GM12878 (cell line): Measurements from ENCODE around the gene COPG2. TPM values are rescaled to one million over a fixed set of nuclear protein-coding genes. Genes with fewer than 3 reads are reported as not detected.

Experiments used
- ATAC-seq: fragments of 200-7000 bp; cut with Tn5 transposase; 3 replicates; pipeline ENCODE4 v1.9.1; 2020; ENCODE audit warnings: mild to moderate bottlenecking, moderate library complexity
- BruUV-seq: library from RNA; stranded (reverse); fragments of 400-500 nt; replicated peaks from 2 replicates; lab custom pipeline; 2021; lab: Mats Ljungman, UMichigan
- CTCF ChIA-PET: fragments of 300-600 bp; sonication (Branson Sonifier 250); formaldehyde crosslinking; extraction: SDS; loops from one replicate; lab custom pipeline; 2021; ENCODE audit warnings: inconsistent platforms; lab: Yijun Ruan, JAX
- POLR2A ChIA-PET: fragments of 350-600 bp; formaldehyde crosslinking; extraction: SDS; loops from one replicate; lab custom pipeline; 2021; ENCODE audit warnings: inconsistent platforms; lab: Charles Lee
- RAD21 ChIA-PET: fragments of 300-600 bp; sonication (Branson Sonifier 250); formaldehyde crosslinking; loops from one replicate; lab custom pipeline; 2023; ENCODE audit warnings: antibody characterized with exemption; ENCODE audit not compliant: unreplicated experiment; lab: Charles Lee
- SMC1A ChIA-PET: fragments of 300-600 bp; sonication (Branson Sonifier 250); formaldehyde crosslinking; loops from one replicate; lab custom pipeline; 2023; ENCODE audit not compliant: unreplicated experiment, uncharacterized antibody; lab: Charles Lee
- DNase-seq: peaks from one replicate; pipeline ENCODE4 v3.0.0-alpha.2; 2011; ENCODE audit warnings: low read depth, low spot score
- FAIRE-seq: peaks from 3 replicates; lab custom pipeline; 2011; peaks lifted over from hg19 to GRCh38; lab: Jason Lieb, UNC
- H2AFZ ChIP-seq: 2 replicates; pipeline ENCODE4 v1.6.0; 2011; ENCODE audit warnings: low read depth, low read length, control low read depth; ENCODE audit not compliant: control insufficient read depth
- H3K27ac ChIP-seq: 2 replicates; pipeline ENCODE4 v1.5.1; 2011; ENCODE audit warnings: control low read depth; ENCODE audit not compliant: control insufficient read depth, insufficient read depth
- H3K27me3 ChIP-seq, 2 experiments: replicated peaks in 1 of 2; 2 replicates each; pipeline versions ENCODE4 v1.6.0 to v1.6.1; 2011; ENCODE audit warnings: low read length in 1 of 2; ENCODE audit not compliant: control insufficient read depth in 2 of 2, insufficient read depth in 2 of 2
- H3K36me3 ChIP-seq, 2 experiments: 2 replicates each; pipeline ENCODE4 v1.5.1; 2011; ENCODE audit warnings: low read length in 1 of 2; ENCODE audit not compliant: control insufficient read depth in 2 of 2, insufficient read depth in 2 of 2
- H3K4me1 ChIP-seq: 2 replicates; pipeline ENCODE4 v1.6.1; 2011; ENCODE audit warnings: mild to moderate bottlenecking, low read length, moderate library complexity, mixed read lengths; ENCODE audit not compliant: control insufficient read depth, insufficient read depth
- H3K4me2 ChIP-seq: 2 replicates; pipeline ENCODE4 v1.6.0; 2011; ENCODE audit warnings: control low read depth; ENCODE audit not compliant: control insufficient read depth, insufficient read depth
- H3K4me3 ChIP-seq: fragments of 200-600 bp; sonication (generic); 2 replicates; pipeline ENCODE4 v1.5.1; 2016
- H3K79me2 ChIP-seq: 2 replicates; pipeline ENCODE4 v1.6.0; 2011; ENCODE audit warnings: low read length; ENCODE audit not compliant: control insufficient read depth, insufficient read depth
- H3K9ac ChIP-seq: 2 replicates; pipeline ENCODE4 v1.8.0; 2011; ENCODE audit warnings: low read length, control low read depth, mixed read lengths; ENCODE audit not compliant: control insufficient read depth, insufficient read depth
- H3K9me3 ChIP-seq: replicated peaks from 3 replicates; pipeline ENCODE4 v1.5.1; 2011; ENCODE audit warnings: mild to moderate bottlenecking, low read length; ENCODE audit not compliant: control insufficient read depth, insufficient read depth
- H4K20me1 ChIP-seq: 2 replicates; pipeline ENCODE4 v1.6.0; 2011; ENCODE audit not compliant: control insufficient read depth, insufficient read depth
- ATF3 ChIP-seq: IDR thresholded peaks from 2 replicates; pipeline ENCODE4 v1.6.1; 2011; ENCODE audit warnings: low read depth, mild to moderate bottlenecking, low read length, moderate library complexity, borderline replicate concordance; ENCODE audit errors: extremely low read depth
- DPF2 ChIP-seq: fragments of 450-650 bp; IDR thresholded peaks from 2 replicates; pipeline ENCODE4 v1.6.1; 2017; ENCODE audit warnings: mild to moderate bottlenecking
- EGR1 ChIP-seq, 2 experiments: IDR thresholded peaks; 1 replicate in 1 of 2; 2 replicates in 1 of 2; pipeline ENCODE4 v1.6.1; 2011 to 2012; ENCODE audit warnings: low read depth in 2 of 2, low read length in 2 of 2, borderline replicate concordance in 1 of 2, mild to moderate bottlenecking in 1 of 2, moderate library complexity in 1 of 2
- GABPA ChIP-seq: IDR thresholded peaks from 2 replicates; pipeline ENCODE4 v1.6.1; 2014; ENCODE audit warnings: antibody characterized with exemption, low read depth, mild to moderate bottlenecking, inconsistent platforms
- JUND ChIP-seq: IDR thresholded peaks from 2 replicates; pipeline ENCODE4 v1.6.1; 2012; ENCODE audit warnings: low read depth, mild to moderate bottlenecking, low read length, improper control_type of control experiment, moderate library complexity
- MLLT1 ChIP-seq: fragments of 450-650 bp; IDR thresholded peaks from 2 replicates; pipeline ENCODE4 v1.6.1; 2016; ENCODE audit warnings: mild to moderate bottlenecking
- PAX8 ChIP-seq: fragments of 450-650 bp; IDR thresholded peaks from 2 replicates; pipeline ENCODE4 v1.6.1; 2017; ENCODE audit warnings: mild to moderate bottlenecking, moderate library complexity
- PBX3 ChIP-seq: IDR thresholded peaks from 2 replicates; pipeline ENCODE4 v1.6.1; 2011; ENCODE audit warnings: mild to moderate bottlenecking, low read depth, low read length, moderate library complexity; ENCODE audit not compliant: insufficient replicate concordance
- SMAD5 ChIP-seq: IDR thresholded peaks from 2 replicates; pipeline ENCODE4 v1.6.1; 2016; ENCODE audit warnings: antibody characterized with exemption, low read depth
- ZBED1 ChIP-seq: IDR thresholded peaks from 2 replicates; pipeline ENCODE4 v1.6.1; 2016; ENCODE audit warnings: borderline replicate concordance
- ZBTB11 ChIP-seq: fragments of 450-650 bp; formaldehyde crosslinking; IDR thresholded peaks from 2 replicates; pipeline ENCODE4 v1.5.0; 2022; ENCODE audit warnings: mild to moderate bottlenecking, missing genetic modification characterization
- ZNF274 ChIP-seq: IDR thresholded peaks from one replicate; pipeline ENCODE4 v1.8.0; 2011; ENCODE audit not compliant: insufficient read length, insufficient read depth
- WGBS: methylation state at CpG from one replicate; pipeline ENCODE4 v1.1.6; 2016; ENCODE audit warnings: low lambda C conversion rate; ENCODE audit not compliant: insufficient replicate concordance, insufficient coverage; ENCODE audit errors: missing lambda C conversion rate; 5-methylcytosine and 5-hydroxymethylcytosine counted together
- in situ Hi-C: fragments of 300-500 bp; cut with MboI; formaldehyde crosslinking; loops from 9 replicates; pipeline ENCODE4 v1.14.3; 2018; ENCODE audit warnings: mixed read lengths
- intact Hi-C: fragments of 100-400 bp; cut with micrococcal nuclease; formaldehyde crosslinking; loops from one replicate; pipeline ENCODE4 v1.14.2; 2022; ENCODE audit not compliant: unreplicated experiment
- polyA plus RNA-seq, 11 experiments: library from polyadenylated mRNA; depleted of rRNA in 4 of 11; unstranded in 6 of 11; stranded (reverse) in 5 of 11; fragments of >200 nt; fragmentation: Nextera tagmentation in 4 of 11; fragmentation: Illumina TruSeq in 1 of 11; extraction: Ambion mirVana in 4 of 11; extraction: Trizol in 1 of 11; gene quantifications; 1 replicate in 1 of 11; 2 replicates in 10 of 11; pipeline versions ENCODE4 v1.2.1 to v1.2.3, GENCODE V29; 2011 to 2016; ENCODE audit warnings: inconsistent platforms in 2 of 11, missing spikeins in 2 of 11, low read depth in 1 of 11
- total RNA-seq, 4 experiments: library from RNA; depleted of rRNA in 3 of 4; stranded (reverse); fragments of >200 nt in 3 of 4; fragmentation: Illumina TruSeq in 1 of 4; extraction: Trizol in 1 of 4; gene quantifications; 2 replicates each; pipeline versions ENCODE4 v1.2.1 to v1.2.3, GENCODE V29; 2013 to 2021

Gene COPG2
- total and polyA plus RNA-seq, 10 of the 15 experiments (the other 5 are each of a cell fraction or from before 2014, with no cell fraction given), result 3.4 to 37.8 (median 16.7) TPM

GRCh38 chr7:130490311-130490791 lies 178.2 kb downstream of the COPG2 start (continued):
- TF ChIP-seq MLLT1 (no peak), GABPA (no peak), PAX8 (no peak), JUND (no peak), ZBTB11 (CRISPR knock-in tag) (no peak)

GRCh38 chr7:130489140-130489983 lies 179.2 kb downstream of the COPG2 start:
- Histone ChIP-seq H3K9ac (no peak overlapping the region), H3K36me3 (no peaks in the 10 kb centered on the region), H3K27me3 (no peaks in the 10 kb centered on the region; a peak in 2 of 4 replicates), H3K4me1 (peaks cover 11% of the 10 kb centered on the region), H3K4me3 (no peak overlapping the region), H4K20me1 (no peaks in the 10 kb centered on the region), H3K27ac (no peak overlapping the region), H3K4me2 (no peak overlapping the region), H3K79me2 (no peaks in the 10 kb centered on the region), H2AFZ (no peak overlapping the region), H3K9me3 (no peaks in the 10 kb centered on the region; the same call in 2 of the 3 replicates)
- WGBS, result 88% methylated on average over 10 of the region's 10 CpGs
- RAD21 ChIA-PET, result no interaction called here
- TF ChIP-seq SMAD5 (no peak), PBX3 (no peak), EGR1 (IDR thresholded peaks at IDR 0.05; ENCODE audit: borderline replicate concordance in 1 of 2, low read depth in 2 of 2, low read length in 2 of 2) (no peak), ZBED1 (no peak), DPF2 (no peak), ZNF274 (no peak), ATF3 (no peak)
- SMC1A ChIA-PET, result interaction anchor here (1.4 kb wide), 1 partner anchor 78 kb away, joined by 5 read pairs; no protein-coding TSS in a partner anchor
- FAIRE-seq, result no peak
- no TSS peak for BruUV-seq
- in situ Hi-C loops, result no loop called here
- intact Hi-C loops, result loop anchor here (5.0 kb wide), 2 partner anchors 122 to 268 kb away; no protein-coding TSS in a partner anchor
- CTCF ChIA-PET, result interaction anchor here (1.5 to 2.6 kb wide), 2 partner anchors 12 to 246 kb away, joined by 5 to 12 read pairs; no protein-coding TSS in a partner anchor
- POLR2A ChIA-PET, result no interaction called here
- no peak for DNase-seq
- ATAC-seq, result no peak
